ENCODE results near the gene FAHD1.

Gene FAHD1

DNA sequence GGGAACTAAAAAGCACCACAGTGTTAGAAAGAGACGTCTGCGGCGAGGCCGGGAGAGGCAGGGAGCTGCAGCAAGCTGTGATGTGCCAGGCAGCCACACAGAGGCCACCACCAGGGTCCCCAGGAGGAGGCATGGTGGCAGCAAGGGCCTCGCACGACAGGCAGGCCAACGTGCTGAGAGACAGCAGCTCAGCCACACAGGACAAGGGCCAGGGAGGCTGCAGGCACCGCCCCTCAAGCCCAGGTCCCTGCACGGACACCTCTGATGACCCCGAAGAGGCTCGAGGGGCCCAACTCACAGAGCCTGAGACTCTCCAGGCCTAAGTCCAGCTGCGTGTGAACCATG lies 6.1 kb upstream of the FAHD1 start:
- TF ChIP-seq, protein P1, sequence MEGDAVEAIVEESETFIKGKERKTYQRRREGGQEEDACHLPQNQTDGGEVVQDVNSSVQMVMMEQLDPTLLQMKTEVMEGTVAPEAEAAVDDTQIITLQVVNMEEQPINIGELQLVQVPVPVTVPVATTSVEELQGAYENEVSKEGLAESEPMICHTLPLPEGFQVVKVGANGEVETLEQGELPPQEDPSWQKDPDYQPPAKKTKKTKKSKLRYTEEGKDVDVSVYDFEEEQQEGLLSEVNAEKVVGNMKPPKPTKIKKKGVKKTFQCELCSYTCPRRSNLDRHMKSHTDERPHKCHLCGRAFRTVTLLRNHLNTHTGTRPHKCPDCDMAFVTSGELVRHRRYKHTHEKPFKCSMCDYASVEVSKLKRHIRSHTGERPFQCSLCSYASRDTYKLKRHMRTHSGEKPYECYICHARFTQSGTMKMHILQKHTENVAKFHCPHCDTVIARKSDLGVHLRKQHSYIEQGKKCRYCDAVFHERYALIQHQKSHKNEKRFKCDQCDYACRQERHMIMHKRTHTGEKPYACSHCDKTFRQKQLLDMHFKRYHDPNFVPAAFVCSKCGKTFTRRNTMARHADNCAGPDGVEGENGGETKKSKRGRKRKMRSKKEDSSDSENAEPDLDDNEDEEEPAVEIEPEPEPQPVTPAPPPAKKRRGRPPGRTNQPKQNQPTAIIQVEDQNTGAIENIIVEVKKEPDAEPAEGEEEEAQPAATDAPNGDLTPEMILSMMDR (IDR thresholded peaks at IDR 0.05), result no peak

DNA sequence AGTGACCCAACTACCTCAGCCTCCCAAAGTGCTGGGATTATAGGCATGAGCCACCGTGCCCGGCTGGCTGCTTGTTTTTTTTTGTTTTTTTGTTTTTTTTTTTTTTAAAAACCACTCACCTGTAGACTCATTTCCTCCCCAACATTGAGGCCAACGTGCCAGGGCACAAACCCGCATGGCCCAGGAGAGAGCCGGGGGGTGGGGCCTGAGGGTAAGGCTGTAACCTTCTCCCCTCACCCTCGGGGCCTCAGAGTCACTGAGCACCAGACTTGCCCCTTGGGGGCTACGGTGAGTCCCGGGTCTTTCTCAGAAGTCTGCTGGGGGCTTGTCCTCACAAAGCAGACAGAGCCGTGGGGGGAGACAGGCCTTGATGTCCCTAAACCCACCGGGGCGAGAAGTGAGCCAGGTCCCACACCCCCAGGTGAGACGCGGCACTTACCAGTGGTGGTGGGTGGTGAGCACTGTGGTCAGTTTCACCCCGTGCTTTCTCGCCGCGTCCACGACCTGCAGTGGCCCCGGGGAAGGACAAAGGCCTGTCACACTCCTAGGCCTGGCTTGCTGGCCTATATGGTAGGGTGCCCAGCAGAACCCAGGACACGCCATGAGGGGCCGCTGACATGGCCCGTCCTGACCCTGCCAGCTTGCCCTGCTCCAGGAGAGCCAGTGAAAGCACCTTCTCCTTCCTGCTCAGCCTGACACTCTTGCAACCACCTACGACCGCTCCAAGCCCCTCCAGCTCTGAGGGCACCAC lies 5.0 kb upstream of the FAHD1 start:
- TF ChIP-seq, protein P1 (IDR thresholded peaks at IDR 0.05), result no peak

DNA sequence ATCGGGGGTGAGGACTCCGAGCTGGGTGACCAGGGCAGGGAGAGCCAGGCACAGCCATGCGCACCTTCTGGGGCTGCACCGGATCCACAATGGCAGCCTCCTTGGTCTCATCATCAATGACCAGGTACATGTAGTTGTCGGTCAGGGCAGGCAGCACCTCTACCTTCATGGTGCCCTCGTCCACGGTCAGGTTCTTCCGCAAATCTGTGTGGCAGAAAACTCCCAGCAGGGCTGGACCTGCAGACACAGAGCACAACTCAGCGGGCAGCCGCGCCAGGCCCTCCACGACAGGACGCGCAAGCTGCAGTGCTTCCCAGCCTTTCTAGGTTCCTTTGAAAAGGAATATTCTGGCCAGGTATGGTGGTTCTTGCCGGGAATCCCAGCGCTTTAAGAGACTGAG lies 4.2 kb upstream of the FAHD1 start:
- TF ChIP-seq, protein P1 (IDR thresholded peaks at IDR 0.05), result no peak

DNA sequence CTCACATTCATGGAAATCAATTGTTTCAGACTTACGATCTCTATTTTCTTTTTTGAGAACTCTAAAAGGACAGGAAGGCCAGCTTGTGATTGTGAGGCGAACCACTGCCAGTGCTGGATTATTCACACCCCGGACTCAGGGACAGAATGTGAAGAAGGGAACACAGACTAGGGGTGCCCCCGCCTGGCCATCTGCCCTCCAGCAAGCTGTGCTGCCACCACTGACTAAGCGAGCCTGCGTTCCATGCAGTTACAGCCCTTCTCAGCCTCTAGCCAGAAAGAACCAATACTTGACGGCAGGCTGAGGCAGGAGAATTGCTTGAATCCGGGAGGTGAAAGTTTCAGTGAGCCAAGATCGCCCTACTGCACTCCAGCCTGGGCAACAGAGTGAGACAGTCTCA lies 3.2 kb upstream of the FAHD1 start:
- TF ChIP-seq, protein P1 (IDR thresholded peaks at IDR 0.05), result no peak

DNA sequence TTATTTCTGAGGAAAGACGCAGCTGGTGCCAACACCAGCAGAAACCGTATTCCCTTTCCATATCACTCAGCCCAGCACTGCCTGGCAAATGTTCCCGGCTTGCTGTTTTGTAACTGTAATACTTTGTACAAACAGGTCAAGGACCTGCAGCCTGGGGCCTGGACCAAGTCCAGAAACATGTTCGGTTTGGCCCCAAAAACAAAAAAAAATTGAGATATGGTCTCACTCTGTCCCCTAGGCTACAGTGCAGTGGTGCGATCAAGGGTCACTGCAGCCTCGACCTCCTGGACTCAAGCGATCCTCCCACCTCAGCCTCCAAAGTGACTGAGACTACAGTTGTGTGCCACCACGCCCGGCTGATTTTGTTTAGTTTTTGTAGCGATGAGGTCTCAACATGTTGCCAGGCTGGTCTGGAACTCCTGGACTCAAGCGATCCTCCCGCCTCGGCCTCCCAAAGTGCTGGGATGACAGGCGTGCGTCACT lies 1.6 kb upstream of the FAHD1 start:
- TF ChIP-seq, protein P1 (IDR thresholded peaks at IDR 0.05), result no peak

DNA sequence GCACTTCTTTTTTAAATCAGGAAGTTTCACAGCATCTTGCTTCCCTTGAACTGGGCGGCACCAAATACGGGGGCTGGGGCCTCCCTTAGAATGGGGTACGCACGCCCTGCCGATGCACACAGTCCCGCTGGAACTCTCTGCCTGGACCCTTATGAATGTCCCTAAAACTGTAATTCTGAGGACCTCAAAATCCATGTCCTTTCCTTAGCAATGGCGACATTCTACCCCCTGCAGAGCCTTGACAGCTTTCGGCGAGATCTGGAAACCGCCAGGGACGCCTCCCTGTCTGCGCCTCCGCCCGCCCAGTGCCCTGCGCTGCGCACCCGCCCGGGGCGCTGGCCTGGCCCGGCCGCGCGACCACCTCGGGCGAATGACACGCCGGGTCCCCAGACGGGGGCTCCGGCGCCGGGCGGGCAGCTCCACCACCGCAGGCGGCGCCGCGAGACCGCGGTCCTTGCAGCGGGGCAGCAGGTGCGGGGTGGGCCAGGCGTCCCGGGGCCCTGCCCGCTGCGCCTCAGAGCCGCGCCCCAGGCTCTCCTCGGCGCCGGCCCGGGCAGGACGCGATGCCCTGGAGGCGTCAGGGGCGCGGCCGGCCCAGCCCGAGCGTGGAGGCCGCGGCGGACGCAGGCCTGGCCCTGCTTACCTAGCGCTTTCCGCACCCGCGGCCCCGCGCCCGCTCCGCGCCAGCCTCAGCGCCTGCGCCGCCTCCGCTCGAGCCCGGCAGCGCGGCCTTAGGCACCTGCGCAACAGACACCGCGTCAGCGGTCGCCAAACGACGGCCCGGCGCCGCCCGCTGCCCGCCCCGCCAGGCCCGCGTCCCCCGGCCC lies 929 bp upstream of the FAHD1 start:
- TF ChIP-seq, protein P1 (IDR thresholded peaks at IDR 0.05), result no peak

DNA sequence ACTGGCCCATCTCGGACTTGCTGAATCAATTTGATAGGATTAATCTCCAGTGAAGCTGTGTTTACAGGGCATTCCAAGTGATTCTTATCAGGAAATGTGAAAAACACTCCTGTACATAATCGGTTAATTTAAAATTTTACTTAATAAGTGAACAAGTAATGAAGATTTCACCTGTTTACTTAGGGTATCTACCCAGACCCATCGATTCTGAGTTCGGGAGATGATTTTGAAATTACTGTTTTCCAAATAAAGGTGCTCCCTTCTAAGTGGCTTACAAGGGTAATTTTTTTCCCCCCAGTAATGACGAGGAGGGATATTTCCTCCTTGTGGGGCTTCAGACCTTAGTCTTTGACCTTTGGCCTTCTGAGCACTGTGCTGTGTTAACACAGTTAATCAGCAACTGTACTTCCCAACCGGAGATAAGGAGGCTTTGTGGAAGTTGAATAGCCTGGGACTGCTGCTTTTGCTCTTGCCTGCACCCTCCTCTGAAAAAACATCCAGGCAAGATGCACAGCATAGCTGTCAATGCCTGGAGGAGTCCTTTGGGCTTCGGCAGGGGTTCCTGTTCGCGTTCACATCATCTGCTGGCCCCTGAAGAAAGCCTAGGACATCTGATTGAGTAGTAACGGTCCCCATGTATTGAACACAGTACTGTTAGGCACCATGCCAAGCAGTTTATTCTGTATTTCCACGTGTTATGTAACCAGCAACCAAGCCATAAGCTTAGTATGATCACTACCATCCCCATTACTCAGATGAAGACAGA lies 1.8 kb downstream of the FAHD1 start:
- TF ChIP-seq, protein P1 (IDR thresholded peaks at IDR 0.05), result no peak

All from LNCAP (cell line).